HG03521 (cell line): ENCODE data around the gene CCDC159.
"Not testable (repeated sequence)": the region's sequence is repeated elsewhere in the genome, so short reads cannot be mapped to it uniquely, and the experiment has no call there.

Source experiments
- ATAC-seq: cut with Tn5 transposase; IDR thresholded peaks from one replicate; pipeline ENCODE4 v1.9.1; 2021; ENCODE audit warnings: mild to moderate bottlenecking, moderate library complexity; ENCODE audit not compliant: unreplicated experiment

The CCDC159 gene

GRCh38 chr19:11364935-11365334 is 18.6 kb downstream of the CCDC159 start:
- ATAC-seq = no peak

GRCh38 chr19:11365557-11366117 is 19.3 kb downstream of the CCDC159 start:
- ATAC-seq = no peak

GRCh38 chr19:11367528-11367927 is 21.2 kb downstream of the CCDC159 start:
- ATAC-seq = no peak

GRCh38 chr19:11370744-11371143 is 24.4 kb downstream of the CCDC159 start:
- no peak for ATAC-seq

- ATAC-seq = no peak
Observed at GRCh38 chr19:11373166-11373884, 27.0 kb downstream of the CCDC159 start.

GRCh38 chr19:11373885-11374432 is 27.6 kb downstream of the CCDC159 start:
- no peak for ATAC-seq

- ATAC-seq = peak; percentile 86
Observed at GRCh38 chr19:11374433-11375142, 28.3 kb downstream of the CCDC159 start, which contains the start of gene SWSAP1. SWSAP1 (plus strand) TSS chr19:11374666; CDS start chr19:11374681, 15 bp downstream.

GRCh38 chr19:11375143-11375948 is 29.0 kb downstream of the CCDC159 start:
- no peak for ATAC-seq

GRCh38 chr19:11377237-11377636 is 30.9 kb downstream of the CCDC159 start:
- no peak for ATAC-seq

GRCh38 chr19:11377756-11378155 is 31.4 kb downstream of the CCDC159 start:
- no peak for ATAC-seq

GRCh38 chr19:11378319-11379189 is 32.2 kb downstream of the CCDC159 start:
- ATAC-seq = no peak

GRCh38 chr19:11379269-11379845 is 33.0 kb downstream of the CCDC159 start:
- not testable (repeated sequence) for ATAC-seq

GRCh38 chr19:11379857-11380350 is 33.6 kb downstream of the CCDC159 start:
- no peak for ATAC-seq

- peak; percentile 75 for ATAC-seq
Observed at GRCh38 chr19:11380653-11381537, 34.6 kb downstream of the CCDC159 start.

- no peak for ATAC-seq
Observed at GRCh38 chr19:11382898-11383705, 36.8 kb downstream of the CCDC159 start.

GRCh38 chr19:11383706-11384048 is 37.4 kb downstream of the CCDC159 start:
- no peak for ATAC-seq

- ATAC-seq = no peak
Observed at GRCh38 chr19:11384778-11385129, 38.4 kb downstream of the CCDC159 start.
